ENCODE measurements around the gene PAQR7. TPM values are rescaled to one million over a fixed set of nuclear protein-coding genes. Genes with fewer than 3 reads are reported as not detected.

Gene PAQR7
- total RNA-seq, 1 donor from 2014 or later, result 15.1 TPM

DNA sequence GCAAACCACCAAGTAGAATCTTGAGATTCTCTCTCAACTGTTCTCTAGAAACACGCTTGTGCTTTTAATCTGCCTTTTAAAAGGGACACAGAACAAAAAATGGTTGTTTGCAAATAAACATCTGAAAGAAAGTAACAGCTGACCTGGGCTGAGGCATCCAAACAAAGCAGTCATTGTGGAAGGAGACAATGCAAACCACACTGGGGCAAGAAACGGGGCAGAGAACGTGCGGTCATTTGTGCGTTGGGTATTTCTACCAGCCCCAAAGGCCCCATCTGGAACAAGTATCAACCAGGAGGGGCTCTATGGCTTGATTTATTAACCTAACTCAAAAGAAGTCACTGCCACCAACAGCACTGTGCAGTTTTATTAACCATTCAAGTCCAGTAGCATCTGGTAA lies 24.7 kb upstream of the PAQR7 start:
- Histone ChIP-seq H3K79me2 (ENCODE audit: insufficient read depth, low read length) (peaks cover 59% of the 10 kb centered on the region), H3K36me3 (ENCODE audit: insufficient read depth, low read length) (peaks cover 46% of the 10 kb centered on the region), H3K27ac (ENCODE audit: low read depth, low read length) (no peak overlapping the region), H3K4me3 (ENCODE audit: insufficient read depth, low read depth, low read length) (no peak overlapping the region), H3K9ac (ENCODE audit: low read length) (no peak overlapping the region), H3K4me2 (ENCODE audit: low read length) (no peak overlapping the region), H3K27me3 (ENCODE audit: insufficient read depth, low read length) (no peaks in the 10 kb centered on the region), H3K4me1 (ENCODE audit: insufficient read depth, low read length) (peaks cover 20% of the 10 kb centered on the region), H2AFZ (ENCODE audit: low read depth, low read length) (no peak overlapping the region), H4K20me1 (ENCODE audit: insufficient read depth, low read length) (peaks cover 12% of the 10 kb centered on the region), H3K9me3 (ENCODE audit: insufficient read depth, low read depth, low read length) (no peaks in the 10 kb centered on the region)
- DNase-seq (ENCODE audit: low read depth), result no peak
- Mint-ChIP-seq H3K9me3 (ENCODE audit: unreplicated experiment) (no peaks in the 10 kb centered on the region), H3K27ac (ENCODE audit: unreplicated experiment) (no peak overlapping the region), H3K36me3 (ENCODE audit: low read depth, unreplicated experiment) (peaks cover 20% of the 10 kb centered on the region), H3K4me1 (ENCODE audit: low read depth, unreplicated experiment) (peaks cover 23% of the 10 kb centered on the region), H3K4me3 (ENCODE audit: unreplicated experiment) (no peak overlapping the region), H3K27me3 (ENCODE audit: low read depth, unreplicated experiment) (no peaks in the 10 kb centered on the region)
- TF ChIP-seq EZH2 (IDR thresholded peaks at IDR 0.05; ENCODE audit: insufficient read depth, low read length), result no peak
- TF ChIP-seq CTCF (IDR thresholded peaks at IDR 0.05; ENCODE audit: insufficient read depth, low read depth, low read length), result no peak
- no peak for FAIRE-seq

- Histone ChIP-seq H4K20me1 (ENCODE audit: insufficient read depth, low read length) (peaks cover 9% of the 10 kb centered on the region), H3K27ac (ENCODE audit: low read depth, low read length) (no peak overlapping the region), H3K4me1 (ENCODE audit: insufficient read depth, low read length) (peaks cover 20% of the 10 kb centered on the region), H3K9me3 (ENCODE audit: insufficient read depth, low read depth, low read length) (no peaks in the 10 kb centered on the region), H3K79me2 (ENCODE audit: insufficient read depth, low read length) (peaks cover 55% of the 10 kb centered on the region), H2AFZ (ENCODE audit: low read depth, low read length) (no peak overlapping the region), H3K4me2 (ENCODE audit: low read length) (no peak overlapping the region), H3K27me3 (ENCODE audit: insufficient read depth, low read length) (no peaks in the 10 kb centered on the region), H3K9ac (ENCODE audit: low read length) (no peak overlapping the region), H3K4me3 (ENCODE audit: insufficient read depth, low read depth, low read length) (no peak overlapping the region), H3K36me3 (ENCODE audit: insufficient read depth, low read length) (peaks cover 46% of the 10 kb centered on the region)
- no peaks in the 10 kb centered on the region for H3K9me3 Mint-ChIP-seq (ENCODE audit: unreplicated experiment)
- H3K27me3 Mint-ChIP-seq (ENCODE audit: low read depth, unreplicated experiment), result no peaks in the 10 kb centered on the region
- peaks cover 25% of the 10 kb centered on the region for H3K4me1 Mint-ChIP-seq (ENCODE audit: low read depth, unreplicated experiment)
- DNase-seq (ENCODE audit: low read depth), result no peak
- no peak for FAIRE-seq
- no peak overlapping the region for H3K4me3 Mint-ChIP-seq (ENCODE audit: unreplicated experiment)
- no peak overlapping the region for H3K27ac Mint-ChIP-seq (ENCODE audit: unreplicated experiment)
- peaks cover 20% of the 10 kb centered on the region for H3K36me3 Mint-ChIP-seq (ENCODE audit: low read depth, unreplicated experiment)
- TF ChIP-seq EZH2 (IDR thresholded peaks at IDR 0.05; ENCODE audit: insufficient read depth, low read length) (no peak), CTCF (IDR thresholded peaks at IDR 0.05; ENCODE audit: insufficient read depth, low read depth, low read length) (no peak)
Measured at GRCh38 chr1:25899792-25900191, 24.3 kb upstream of the PAQR7 start.

DNA sequence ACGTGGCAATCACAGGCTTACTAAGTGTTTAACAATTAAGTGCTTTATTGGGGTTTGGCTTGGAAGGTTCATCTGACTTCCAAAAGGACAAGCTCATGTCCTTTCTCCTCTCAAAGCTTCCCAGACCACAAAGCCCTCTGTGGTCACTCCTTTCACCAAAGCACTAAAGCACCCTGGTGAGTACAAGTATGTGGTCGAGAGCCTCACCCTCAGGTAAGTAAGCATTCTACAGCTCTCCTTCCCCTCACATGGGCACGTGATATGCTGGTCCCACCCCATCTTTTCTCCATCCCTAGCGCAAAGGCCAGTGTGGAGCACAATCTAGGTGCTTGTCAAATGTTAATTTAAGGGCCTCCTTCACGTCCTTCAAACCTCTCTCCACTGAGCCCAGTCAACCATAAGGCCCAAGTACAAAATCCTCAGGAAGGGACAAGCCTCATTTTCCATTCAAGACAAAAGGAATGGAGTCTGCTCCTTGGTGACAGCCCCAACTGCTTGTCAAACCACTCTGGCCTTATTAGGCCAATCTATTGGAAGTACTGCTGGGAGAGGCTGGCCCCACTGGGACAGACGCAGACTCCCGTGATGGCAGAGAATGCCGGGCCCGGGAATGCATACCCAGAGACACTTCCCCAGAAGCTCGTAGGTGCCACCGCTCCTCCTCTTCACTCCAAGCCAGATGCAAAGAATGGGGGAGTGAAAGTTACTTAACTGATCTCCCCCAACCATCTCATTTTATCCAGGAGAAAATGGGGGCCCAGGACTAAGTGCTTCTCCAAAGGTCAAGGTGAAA lies 22.9 kb upstream of the PAQR7 start:
- Mint-ChIP-seq H3K27ac (ENCODE audit: unreplicated experiment) (no peak overlapping the region), H3K4me1 (ENCODE audit: low read depth, unreplicated experiment) (peaks cover 19% of the 10 kb centered on the region), H3K9me3 (ENCODE audit: unreplicated experiment) (no peaks in the 10 kb centered on the region), H3K36me3 (ENCODE audit: low read depth, unreplicated experiment) (peaks cover 23% of the 10 kb centered on the region), H3K4me3 (ENCODE audit: unreplicated experiment) (no peak overlapping the region), H3K27me3 (ENCODE audit: low read depth, unreplicated experiment) (no peaks in the 10 kb centered on the region)
- Histone ChIP-seq H3K27ac (ENCODE audit: low read depth, low read length) (no peak overlapping the region), H3K4me2 (ENCODE audit: low read length) (no peak overlapping the region), H3K79me2 (ENCODE audit: insufficient read depth, low read length) (peaks cover 41% of the 10 kb centered on the region), H3K9me3 (ENCODE audit: insufficient read depth, low read depth, low read length) (no peaks in the 10 kb centered on the region), H3K4me3 (ENCODE audit: insufficient read depth, low read depth, low read length) (no peak overlapping the region), H4K20me1 (ENCODE audit: insufficient read depth, low read length) (peaks cover 9% of the 10 kb centered on the region), H3K27me3 (ENCODE audit: insufficient read depth, low read length) (no peaks in the 10 kb centered on the region), H3K9ac (ENCODE audit: low read length) (no peak overlapping the region), H3K36me3 (ENCODE audit: insufficient read depth, low read length) (peaks cover 46% of the 10 kb centered on the region), H2AFZ (ENCODE audit: low read depth, low read length) (no peak overlapping the region), H3K4me1 (ENCODE audit: insufficient read depth, low read length) (peaks cover 14% of the 10 kb centered on the region)
- FAIRE-seq (no peak), DNase-seq (ENCODE audit: low read depth) (no peak)
- TF ChIP-seq EZH2 (IDR thresholded peaks at IDR 0.05; ENCODE audit: insufficient read depth, low read length) (no peak), CTCF (IDR thresholded peaks at IDR 0.05; ENCODE audit: insufficient read depth, low read depth, low read length) (no peak)

Data from astrocyte (in vitro differentiated cells and primary cell).